DOHH2 (cell line): ENCODE data around the gene MED10.

Source experiments
- H3F3A ChIP-seq: fragments of 200-600 bp; sonication (generic), shearing (Covaris generic); 2 replicates; pipeline ENCODE4 v1.6.0; 2016; ENCODE audit warnings: antibody characterized with exemption, mild to moderate bottlenecking; ENCODE audit not compliant: control insufficient read depth, insufficient read depth
- H3K27ac ChIP-seq: fragments of 200-600 bp; sonication (generic); 2 replicates; pipeline ENCODE4 v1.5.1; 2014; ENCODE audit warnings: low read depth, mild to moderate bottlenecking, low read length, moderate library complexity
- H3K27me3 ChIP-seq: fragments of 200-600 bp; sonication (generic); 2 replicates; pipeline ENCODE4 v1.6.1; 2014; ENCODE audit warnings: mild to moderate bottlenecking, low read length, mixed read lengths; ENCODE audit not compliant: control insufficient read depth
- H3K36me3 ChIP-seq: fragments of 200-600 bp; sonication (generic); 2 replicates; pipeline ENCODE4 v1.6.1; 2014; ENCODE audit warnings: mild to moderate bottlenecking, low read length, moderate library complexity, mixed read lengths; ENCODE audit not compliant: control insufficient read depth
- H3K4me1 ChIP-seq: fragments of 200-600 bp; sonication (generic); 2 replicates; pipeline ENCODE4 v1.6.1; 2014; ENCODE audit warnings: mild to moderate bottlenecking, low read length, mixed read lengths; ENCODE audit not compliant: control insufficient read depth
- H3K4me2 ChIP-seq: fragments of 200-600 bp; sonication (generic); 2 replicates; pipeline ENCODE4 v1.6.0; 2014; ENCODE audit warnings: mild to moderate bottlenecking, low read length, moderate library complexity
- H3K4me3 ChIP-seq: fragments of 200-600 bp; sonication (generic); 2 replicates; pipeline ENCODE4 v1.5.1; 2014; ENCODE audit warnings: mild to moderate bottlenecking, low read length, mixed read lengths
- H3K79me2 ChIP-seq: fragments of 200-600 bp; sonication (generic); 2 replicates; pipeline ENCODE4 v1.6.1; 2014; ENCODE audit warnings: mild to moderate bottlenecking, low read length, mixed read lengths; ENCODE audit not compliant: control insufficient read depth
- H3K9me2 ChIP-seq: fragments of 200-600 bp; sonication (generic); replicated peaks from 2 replicates; pipeline ENCODE4 v1.6.1; 2014; ENCODE audit warnings: mild to moderate bottlenecking, low read length, mixed read lengths; ENCODE audit not compliant: control insufficient read depth
- H3K9me3 ChIP-seq: fragments of 200-600 bp; sonication (generic); 2 replicates; pipeline ENCODE4 v1.6.1; 2014; ENCODE audit warnings: antibody characterized with exemption, low read length, mixed read lengths; ENCODE audit not compliant: control insufficient read depth, insufficient read depth
- H4K20me1 ChIP-seq: fragments of 200-600 bp; sonication (generic); 2 replicates; pipeline ENCODE4 v1.6.0; 2014; ENCODE audit warnings: low read depth, mild to moderate bottlenecking, antibody characterized with exemption, low read length, moderate library complexity; ENCODE audit not compliant: control insufficient read depth, insufficient read depth
- EZH2phosphoT487 ChIP-seq: fragments of 200-600 bp; sonication (generic); IDR thresholded peaks from 2 replicates; pipeline ENCODE4 v1.6.1; 2017; ENCODE audit warnings: borderline replicate concordance, mild to moderate bottlenecking, antibody characterized with exemption, low read length, moderate library complexity, mixed read lengths
- TF ChIP-seq, protein P1 (sequence below): fragments of 200-600 bp; sonication (generic); IDR thresholded peaks from one replicate; pipeline ENCODE4 v1.5.1; 2014; ENCODE audit warnings: antibody characterized with exemption, mild to moderate bottlenecking, low read depth, low read length; ENCODE audit not compliant: poor library complexity, severe bottlenecking

The MED10 gene

DNA sequence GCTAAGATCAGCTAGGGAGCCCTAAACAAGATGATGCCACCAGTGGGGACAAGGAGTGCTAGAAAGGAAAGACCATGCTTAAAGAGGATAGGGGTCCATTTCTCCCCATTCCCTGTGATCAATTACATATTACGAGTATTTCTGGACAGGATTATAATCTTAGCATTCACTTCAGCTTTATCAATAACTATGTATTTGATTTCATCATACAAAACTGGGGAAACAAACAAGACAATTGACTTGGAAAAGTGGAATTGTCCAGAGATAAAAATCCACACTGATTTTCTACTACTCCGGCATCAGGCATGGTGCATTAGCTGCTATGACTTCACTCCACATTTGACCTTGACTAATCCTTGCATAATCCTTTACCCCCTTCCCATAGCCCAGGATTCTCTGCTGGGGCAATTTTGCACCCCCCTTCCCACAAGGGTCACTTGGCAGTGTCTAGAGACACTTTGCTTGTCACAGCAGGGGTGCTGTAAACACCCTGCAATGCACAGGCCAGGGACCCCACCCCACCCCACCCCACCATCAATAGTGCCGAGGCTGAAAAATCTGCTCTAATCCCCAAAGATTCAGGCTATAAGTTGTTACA lies 40.4 kb upstream of the MED10 start:
- Histone ChIP-seq H3K4me2 (no peak overlapping the region), H3K79me2 (no peaks in the 10 kb centered on the region), H3K9me3 (no peaks in the 10 kb centered on the region), H3K9me2 (no peaks in the 10 kb centered on the region), H3K27me3 (no peaks in the 10 kb centered on the region), H4K20me1 (no peaks in the 10 kb centered on the region), H3F3A (no peaks in the 10 kb centered on the region), H3K27ac (no peak overlapping the region), H3K4me3 (no peak overlapping the region), H3K36me3 (no peaks in the 10 kb centered on the region), H3K4me1 (no peaks in the 10 kb centered on the region)
- TF ChIP-seq, protein P1, sequence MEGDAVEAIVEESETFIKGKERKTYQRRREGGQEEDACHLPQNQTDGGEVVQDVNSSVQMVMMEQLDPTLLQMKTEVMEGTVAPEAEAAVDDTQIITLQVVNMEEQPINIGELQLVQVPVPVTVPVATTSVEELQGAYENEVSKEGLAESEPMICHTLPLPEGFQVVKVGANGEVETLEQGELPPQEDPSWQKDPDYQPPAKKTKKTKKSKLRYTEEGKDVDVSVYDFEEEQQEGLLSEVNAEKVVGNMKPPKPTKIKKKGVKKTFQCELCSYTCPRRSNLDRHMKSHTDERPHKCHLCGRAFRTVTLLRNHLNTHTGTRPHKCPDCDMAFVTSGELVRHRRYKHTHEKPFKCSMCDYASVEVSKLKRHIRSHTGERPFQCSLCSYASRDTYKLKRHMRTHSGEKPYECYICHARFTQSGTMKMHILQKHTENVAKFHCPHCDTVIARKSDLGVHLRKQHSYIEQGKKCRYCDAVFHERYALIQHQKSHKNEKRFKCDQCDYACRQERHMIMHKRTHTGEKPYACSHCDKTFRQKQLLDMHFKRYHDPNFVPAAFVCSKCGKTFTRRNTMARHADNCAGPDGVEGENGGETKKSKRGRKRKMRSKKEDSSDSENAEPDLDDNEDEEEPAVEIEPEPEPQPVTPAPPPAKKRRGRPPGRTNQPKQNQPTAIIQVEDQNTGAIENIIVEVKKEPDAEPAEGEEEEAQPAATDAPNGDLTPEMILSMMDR: no peak
- TF ChIP-seq EZH2phosphoT487: no peak

DNA sequence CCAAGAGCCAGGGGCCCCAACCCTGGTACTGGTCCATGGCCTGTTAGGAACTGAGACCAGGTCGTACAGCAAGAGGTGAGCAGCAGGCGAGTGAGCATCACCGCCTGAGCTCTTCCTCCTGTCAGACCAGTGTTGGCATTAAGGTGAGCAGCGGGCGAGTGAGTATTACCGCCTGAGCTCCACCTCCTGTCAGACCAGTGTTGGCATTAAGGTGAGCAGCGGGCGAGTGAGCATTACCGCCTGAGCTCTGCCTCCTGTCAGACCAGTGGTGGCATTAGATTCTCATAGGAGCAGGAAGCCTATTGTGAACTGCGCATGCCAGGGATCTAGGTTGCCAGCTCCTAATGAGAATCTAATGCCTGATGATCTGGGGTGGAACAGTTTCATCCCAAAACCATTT lies 39.3 kb upstream of the MED10 start:
- no peaks in the 10 kb centered on the region for H3K4me1 ChIP-seq
- H3K9me3 ChIP-seq: no peaks in the 10 kb centered on the region
- TF ChIP-seq EZH2phosphoT487: no peak
- TF ChIP-seq, protein P1: no peak
- H3K79me2 ChIP-seq: no peaks in the 10 kb centered on the region
- no peaks in the 10 kb centered on the region for H3F3A ChIP-seq
- H3K27ac ChIP-seq: no peak overlapping the region
- H3K9me2 ChIP-seq: no peaks in the 10 kb centered on the region
- no peaks in the 10 kb centered on the region for H3K27me3 ChIP-seq
- H3K4me2 ChIP-seq: no peak overlapping the region
- no peaks in the 10 kb centered on the region for H3K36me3 ChIP-seq
- H3K4me3 ChIP-seq: no peak overlapping the region
- H4K20me1 ChIP-seq: no peaks in the 10 kb centered on the region

DNA sequence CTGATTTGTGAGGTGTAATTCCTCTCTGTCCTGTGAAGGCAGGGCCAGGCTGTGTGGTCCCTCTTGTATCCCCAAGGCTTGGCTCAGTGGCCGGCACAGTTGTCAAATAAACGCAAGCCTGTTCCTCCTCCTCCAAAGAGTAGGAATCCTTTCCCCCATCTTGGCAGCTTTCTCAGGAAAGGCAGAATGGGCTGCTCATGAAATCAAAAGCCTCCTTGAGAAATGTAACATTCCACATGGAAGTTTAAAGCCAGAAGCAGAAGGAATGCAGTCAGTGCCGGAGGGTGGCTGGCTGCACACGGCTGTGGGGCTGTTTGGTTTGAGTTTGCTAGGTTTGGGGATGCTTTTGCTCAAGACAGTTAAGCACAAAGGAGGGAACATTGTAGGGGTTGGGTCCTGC lies 34.5 kb upstream of the MED10 start:
- Histone ChIP-seq H3K4me3 (no peak overlapping the region), H3K4me1 (no peaks in the 10 kb centered on the region), H3K4me2 (no peak overlapping the region), H3K9me3 (no peaks in the 10 kb centered on the region), H3K9me2 (no peaks in the 10 kb centered on the region), H3K27me3 (no peaks in the 10 kb centered on the region), H3K27ac (no peak overlapping the region), H3K79me2 (no peaks in the 10 kb centered on the region), H3F3A (no peaks in the 10 kb centered on the region), H3K36me3 (no peaks in the 10 kb centered on the region), H4K20me1 (no peaks in the 10 kb centered on the region)
- no peak for TF ChIP-seq EZH2phosphoT487

DNA sequence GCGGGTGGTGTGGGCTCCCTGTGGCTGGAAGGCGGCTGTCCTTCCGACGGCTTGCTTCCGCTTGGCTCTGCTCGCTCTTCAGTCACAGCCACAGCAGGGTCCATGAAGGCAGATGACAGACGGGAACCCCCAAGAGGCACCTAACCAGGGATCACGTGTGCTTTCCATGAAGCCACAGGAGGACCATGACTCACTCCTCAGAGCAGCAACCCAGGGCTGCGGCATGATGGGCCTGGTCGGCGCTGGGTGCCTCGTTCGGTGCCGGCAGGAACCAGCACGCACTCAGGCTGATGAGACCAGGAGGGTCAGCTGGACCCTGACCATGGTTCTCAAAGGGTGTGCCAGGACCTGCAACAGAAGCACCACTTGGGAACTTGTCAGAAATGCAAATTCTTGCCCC lies 32.8 kb upstream of the MED10 start:
- Histone ChIP-seq H3K27ac (no peak overlapping the region), H3K36me3 (no peaks in the 10 kb centered on the region), H4K20me1 (no peaks in the 10 kb centered on the region), H3K4me2 (no peak overlapping the region), H3K9me2 (no peaks in the 10 kb centered on the region), H3K4me1 (no peaks in the 10 kb centered on the region), H3K79me2 (no peaks in the 10 kb centered on the region), H3F3A (no peaks in the 10 kb centered on the region), H3K9me3 (no peaks in the 10 kb centered on the region), H3K4me3 (no peak overlapping the region), H3K27me3 (no peaks in the 10 kb centered on the region)
- TF ChIP-seq EZH2phosphoT487: no peak
- TF ChIP-seq, protein P1: no peak
